ENCODE results near the gene TUBGCP3. TPM values are rescaled to one million over a fixed set of nuclear protein-coding genes. Genes with fewer than 3 reads are reported as not detected.

Gene TUBGCP3
- total and polyA plus RNA-seq, 12 donors, result 12.2 to 34.0 (median 21.5) TPM

DNA sequence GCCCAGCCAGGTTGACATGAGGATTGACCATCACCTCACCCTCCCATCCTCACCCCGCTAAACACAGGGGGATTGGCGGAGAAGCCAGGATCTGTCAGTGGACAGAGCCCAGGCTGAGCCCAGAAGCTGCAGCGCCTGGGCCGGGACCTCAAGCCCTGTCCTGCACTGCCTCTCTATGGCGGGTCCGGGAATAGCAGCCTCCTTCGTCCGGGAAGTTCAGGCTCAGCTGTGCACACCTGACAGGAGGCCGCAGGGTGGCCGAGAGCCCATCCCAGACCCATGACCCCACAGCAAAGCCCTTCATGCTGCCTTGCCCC, 144.0 kb downstream of the TUBGCP3 start:
- intact Hi-C loops (cut with DNase I), result loop anchor here (2.0 to 10.0 kb wide), 2 partner anchors 969 kb away; no protein-coding TSS in a partner anchor
- Histone ChIP-seq H3K27me3 (peaks cover 30% of the 10 kb centered on the region), H3K9me3 (replicated peaks in 1 of 3) (no peaks in the 10 kb centered on the region), H3K4me3 (no peak overlapping the region), H3K27ac (no peak overlapping the region), H3K4me1 (replicated peaks in 1 of 2) (no peaks in the 10 kb centered on the region), H3K36me3 (replicated peaks in 1 of 2) (no peaks in the 10 kb centered on the region)
- TF ChIP-seq, protein P1, sequence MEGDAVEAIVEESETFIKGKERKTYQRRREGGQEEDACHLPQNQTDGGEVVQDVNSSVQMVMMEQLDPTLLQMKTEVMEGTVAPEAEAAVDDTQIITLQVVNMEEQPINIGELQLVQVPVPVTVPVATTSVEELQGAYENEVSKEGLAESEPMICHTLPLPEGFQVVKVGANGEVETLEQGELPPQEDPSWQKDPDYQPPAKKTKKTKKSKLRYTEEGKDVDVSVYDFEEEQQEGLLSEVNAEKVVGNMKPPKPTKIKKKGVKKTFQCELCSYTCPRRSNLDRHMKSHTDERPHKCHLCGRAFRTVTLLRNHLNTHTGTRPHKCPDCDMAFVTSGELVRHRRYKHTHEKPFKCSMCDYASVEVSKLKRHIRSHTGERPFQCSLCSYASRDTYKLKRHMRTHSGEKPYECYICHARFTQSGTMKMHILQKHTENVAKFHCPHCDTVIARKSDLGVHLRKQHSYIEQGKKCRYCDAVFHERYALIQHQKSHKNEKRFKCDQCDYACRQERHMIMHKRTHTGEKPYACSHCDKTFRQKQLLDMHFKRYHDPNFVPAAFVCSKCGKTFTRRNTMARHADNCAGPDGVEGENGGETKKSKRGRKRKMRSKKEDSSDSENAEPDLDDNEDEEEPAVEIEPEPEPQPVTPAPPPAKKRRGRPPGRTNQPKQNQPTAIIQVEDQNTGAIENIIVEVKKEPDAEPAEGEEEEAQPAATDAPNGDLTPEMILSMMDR (IDR thresholded peaks at IDR 0.05), result peak; percentile 63 to 87 (median 78)
- TF ChIP-seq POLR2A (IDR thresholded peaks at IDR 0.05), result no peak
- 0 to 10% (median 2%) methylated on average over 1 to 10 of the region's 10 CpGs for WGBS, 4 donors
- peak; percentile 31 to 79 (median 68) for DNase-seq

DNA sequence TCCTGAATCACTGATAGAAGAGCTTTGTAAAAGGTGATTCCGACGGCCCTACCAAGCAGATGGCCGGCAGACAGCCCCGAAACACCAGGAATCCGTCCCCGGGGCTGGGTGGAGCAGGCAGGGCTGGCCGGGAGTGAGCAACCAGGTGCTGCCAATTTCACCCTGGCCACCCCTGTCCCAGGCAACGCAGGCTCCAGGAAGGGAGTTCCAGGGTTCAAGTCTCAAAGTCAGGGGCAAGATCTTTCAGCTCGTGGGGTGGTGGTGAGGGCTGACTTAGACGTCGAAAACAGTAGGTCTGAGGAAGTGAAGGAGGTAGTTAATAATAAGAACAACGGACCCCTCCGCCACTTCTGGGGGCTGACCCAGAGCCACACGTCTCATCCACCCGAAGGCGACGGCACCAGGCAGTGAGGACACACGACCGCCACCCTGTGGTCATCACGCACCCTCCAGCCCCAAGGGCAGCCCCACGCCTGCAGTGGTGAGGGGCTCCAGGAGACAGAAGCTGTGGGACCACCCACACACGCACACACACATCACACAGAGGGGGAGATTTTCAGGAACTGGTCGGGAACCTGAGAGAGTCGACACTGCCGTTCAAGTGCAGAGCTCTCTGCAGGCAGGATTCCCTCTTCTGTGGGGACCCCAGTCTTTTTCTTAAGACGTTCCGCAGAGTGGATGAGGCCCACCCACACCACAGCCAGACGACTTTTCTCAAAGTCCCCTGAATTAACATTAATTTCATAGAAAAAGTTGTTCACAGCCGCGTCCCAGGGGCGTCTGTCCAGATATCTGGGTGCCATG, 144.6 kb downstream of the TUBGCP3 start:
- intact Hi-C loops (cut with DNase I), result loop anchor here in 1 of 2 donors (10.0 kb wide), 1 partner anchor 969 kb away; no protein-coding TSS in a partner anchor
- whole genome bisulfite sequencing, 4 donors, result 12 to 32% (median 24%) methylated on average over 19 to 31 of the region's 31 CpGs
- H3K4me1 ChIP-seq (replicated peaks in 1 of 2), result no peaks in the 10 kb centered on the region
- TF ChIP-seq, protein P1 (IDR thresholded peaks at IDR 0.05), result no peak
- TF ChIP-seq POLR2A (IDR thresholded peaks at IDR 0.05), result no peak
- H3K9me3 ChIP-seq (replicated peaks in 1 of 3), result no peaks in the 10 kb centered on the region
- H3K27me3 ChIP-seq, result peaks cover 30% of the 10 kb centered on the region
- H3K36me3 ChIP-seq (replicated peaks in 1 of 2), result no peaks in the 10 kb centered on the region
- no peak overlapping the region for H3K27ac ChIP-seq
- peak in 1 of 7 donors; percentile 42 for DNase-seq
- H3K4me3 ChIP-seq, result no peak overlapping the region

DNA sequence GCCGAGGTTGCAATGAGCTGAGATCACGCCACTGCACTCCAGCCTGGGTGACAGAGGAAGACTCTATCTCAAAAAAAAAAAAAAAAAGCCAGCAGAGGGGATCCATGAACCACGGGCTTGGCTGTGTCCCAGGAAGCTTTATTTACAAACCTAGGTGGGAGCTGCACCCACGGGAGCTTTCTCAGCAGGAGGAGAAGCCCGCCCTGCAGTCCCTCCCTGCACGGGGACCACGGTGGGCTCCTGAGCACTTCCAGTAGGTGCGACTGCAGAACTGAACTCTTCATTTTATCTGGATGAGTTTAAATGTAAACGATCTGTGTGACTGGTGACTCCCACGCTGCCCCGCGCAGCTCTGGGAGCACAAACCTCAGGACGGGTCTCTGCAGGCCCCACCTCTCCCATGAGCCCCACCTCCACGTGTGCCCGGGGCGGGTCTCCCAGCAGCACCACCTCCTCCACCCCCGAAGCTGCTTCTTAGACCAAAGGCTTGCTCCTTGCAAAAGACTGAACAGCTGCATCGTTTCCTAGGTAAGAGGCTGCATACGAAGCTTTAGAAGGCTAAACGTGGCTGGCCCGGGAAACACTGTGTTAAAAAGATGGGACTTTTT, 145.4 kb downstream of the TUBGCP3 start:
- TF ChIP-seq, protein P1 (IDR thresholded peaks at IDR 0.05), result no peak
- no peak for TF ChIP-seq POLR2A (IDR thresholded peaks at IDR 0.05)
- Histone ChIP-seq H3K36me3 (replicated peaks in 1 of 2) (no peaks in the 10 kb centered on the region), H3K27me3 (peaks cover 30% of the 10 kb centered on the region), H3K4me1 (replicated peaks in 1 of 2) (no peaks in the 10 kb centered on the region), H3K9me3 (replicated peaks in 1 of 3) (no peaks in the 10 kb centered on the region), H3K27ac (no peak overlapping the region), H3K4me3 (no peak overlapping the region)
- intact Hi-C loops (cut with DNase I), result loop anchor here in 1 of 2 donors (10.0 kb wide), 1 partner anchor 968 kb away; no protein-coding TSS in a partner anchor
- DNase-seq, result peak in 1 of 7 donors; percentile 23
- WGBS, 4 donors, result 39 to 60% (median 49%) methylated on average over 18 to 21 of the region's 21 CpGs

DNA sequence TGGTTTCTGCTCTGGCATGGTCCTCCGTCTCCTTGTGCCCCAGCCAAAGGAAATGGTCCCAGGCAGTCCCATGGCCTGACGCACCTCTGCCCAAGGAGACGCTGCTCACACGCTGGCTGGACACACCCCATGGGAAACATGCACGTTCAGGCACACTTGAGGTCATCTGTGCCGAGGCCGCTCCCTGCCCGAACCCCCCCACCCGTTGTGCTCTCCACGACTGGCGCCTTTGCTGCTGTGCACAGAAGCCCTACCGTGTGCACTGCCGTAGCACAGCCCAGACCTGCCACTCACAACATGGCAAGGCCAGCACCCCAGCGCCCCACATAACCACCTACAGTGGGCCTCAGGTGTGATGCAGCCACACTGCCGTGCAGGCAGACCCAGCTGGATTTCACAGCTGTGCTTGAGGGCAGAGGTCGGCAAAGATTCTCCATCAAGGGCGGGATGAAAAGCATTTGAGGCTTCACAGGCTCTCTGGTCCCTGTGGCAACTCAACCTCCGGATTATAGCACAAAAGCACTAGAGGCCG, 146.1 kb downstream of the TUBGCP3 start:
- Histone ChIP-seq H3K4me1 (replicated peaks in 1 of 2) (no peaks in the 10 kb centered on the region), H3K36me3 (replicated peaks in 1 of 2) (no peaks in the 10 kb centered on the region), H3K4me3 (no peak overlapping the region), H3K9me3 (replicated peaks in 1 of 3) (no peaks in the 10 kb centered on the region), H3K27me3 (peaks cover 30% of the 10 kb centered on the region), H3K27ac (no peak overlapping the region)
- no peak for TF ChIP-seq POLR2A (IDR thresholded peaks at IDR 0.05)
- TF ChIP-seq, protein P1 (IDR thresholded peaks at IDR 0.05), result no peak
- no peak for DNase-seq
- WGBS, 4 donors, result 65 to 81% (median 70%) methylated on average over 11 to 19 of the region's 19 CpGs
- intact Hi-C loops (cut with DNase I), result loop anchor here in 1 of 2 donors (10.0 kb wide), 1 partner anchor 967 kb away; no protein-coding TSS in a partner anchor
